Activated CD4-positive, alpha-beta T cell treated with anti-CD3 and anti-CD28 coated beads, Interleukin-2, Interleukin-4, amounts not matched to agents 100 ng/mL and 50 ng/mL, durations not matched to agents 16 hours and 8 hours (primary cell): ENCODE data around the gene TRIM22.
A peak's percentile ranks its signal among the peaks of the same experiment; 100 is the strongest.
"Not testable (repeated sequence)": the region's sequence is repeated elsewhere in the genome, so short reads cannot be mapped to it uniquely, and the experiment has no call there.

ENCODE experiments used
- DNase-seq: peaks from one replicate; pipeline ENCODE4 v3.0.0-alpha.2; 2020; ENCODE audit warnings: low spot score

Gene TRIM22

GRCh38 chr11:5689551-5689983 lies at the start of gene TRIM22:
TSS of gene TRIM22 (plus strand) at chr11:5689790. CDS start at chr11:5696233, 6,443 bp downstream.
- peak; percentile 81 for DNase-seq

GRCh38 chr11:5639953-5640352 lies 49.6 kb upstream of the TRIM22 start:
- DNase-seq: no peak

DNA sequence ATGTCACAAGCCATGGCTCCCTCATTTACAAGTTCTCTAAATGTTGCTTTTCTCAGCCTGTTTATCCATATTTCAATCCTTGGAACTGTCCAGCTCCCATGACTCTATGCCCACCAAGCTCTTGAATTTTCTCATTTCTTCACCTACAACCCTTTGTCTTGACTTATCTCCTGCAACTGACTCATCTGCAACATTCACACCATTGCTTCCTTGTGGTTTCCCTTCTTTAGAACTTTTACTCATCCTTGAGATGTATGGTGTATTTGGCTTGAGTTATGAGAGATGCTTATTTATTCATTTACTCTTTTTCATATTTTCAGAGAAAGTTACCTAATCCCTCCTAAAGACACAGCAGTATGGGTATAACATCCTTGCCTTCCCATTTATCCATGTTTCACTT lies 46.0 kb upstream of the TRIM22 start:
- DNase-seq: peak; percentile 30

GRCh38 chr11:5646139-5646538 lies 43.5 kb upstream of the TRIM22 start:
- DNase-seq: no peak

DNA sequence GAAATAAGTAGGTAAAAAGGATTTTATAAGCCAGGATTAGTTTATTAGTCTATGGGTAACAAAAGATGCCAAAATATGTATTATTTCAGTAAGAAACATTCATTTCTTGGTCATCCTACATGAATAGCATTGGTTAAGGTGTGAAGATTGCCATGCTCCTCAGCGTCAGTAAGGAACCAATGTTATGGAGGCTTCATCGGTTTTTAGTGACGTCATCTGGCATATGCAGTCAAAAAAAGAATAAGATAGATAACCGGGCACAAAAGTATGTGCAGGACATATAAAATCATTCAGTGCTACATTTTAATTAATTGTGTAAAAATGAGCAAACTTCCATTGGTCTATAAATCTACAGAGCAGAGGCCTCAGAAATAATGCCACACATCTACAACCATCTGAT lies 34.1 kb upstream of the TRIM22 start:
- no peak for DNase-seq

DNA sequence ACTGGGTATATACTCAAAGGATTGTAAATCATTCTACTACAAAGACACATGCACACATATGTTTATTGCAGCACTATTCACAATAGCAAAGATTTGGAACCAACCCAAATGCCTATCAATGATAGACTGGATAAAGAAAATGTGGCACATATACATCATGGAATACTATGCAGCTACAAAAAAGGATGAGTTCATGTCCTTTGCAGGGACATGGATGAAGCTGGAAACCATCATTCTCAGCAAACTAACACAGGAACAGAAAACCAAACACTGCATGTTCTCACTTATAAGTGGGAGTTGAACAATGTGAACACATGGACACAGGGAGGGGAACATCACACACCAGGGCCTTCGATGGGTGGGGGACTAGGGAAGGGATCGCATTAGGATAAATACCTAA lies 32.6 kb upstream of the TRIM22 start:
- not testable (repeated sequence) for DNase-seq

DNA sequence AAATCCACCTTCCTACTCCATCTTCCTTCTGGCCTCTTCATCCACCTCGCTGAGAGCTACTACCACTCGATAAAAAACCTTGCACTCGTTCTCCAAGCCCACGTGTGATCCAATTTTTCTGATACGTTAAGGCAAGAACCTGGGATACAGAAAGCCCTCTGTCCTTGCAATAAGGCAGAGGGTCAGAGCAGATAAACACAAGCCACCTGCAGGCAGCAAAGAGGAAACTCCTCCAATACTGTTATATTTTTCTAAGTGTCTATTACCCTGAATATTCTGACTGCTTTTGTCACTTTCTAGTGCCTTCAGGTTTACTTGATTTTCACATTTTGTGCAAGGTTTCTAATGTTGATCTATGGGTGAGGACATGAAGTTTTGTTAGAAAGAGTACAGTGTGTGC lies 31.3 kb upstream of the TRIM22 start:
- no peak for DNase-seq

DNA sequence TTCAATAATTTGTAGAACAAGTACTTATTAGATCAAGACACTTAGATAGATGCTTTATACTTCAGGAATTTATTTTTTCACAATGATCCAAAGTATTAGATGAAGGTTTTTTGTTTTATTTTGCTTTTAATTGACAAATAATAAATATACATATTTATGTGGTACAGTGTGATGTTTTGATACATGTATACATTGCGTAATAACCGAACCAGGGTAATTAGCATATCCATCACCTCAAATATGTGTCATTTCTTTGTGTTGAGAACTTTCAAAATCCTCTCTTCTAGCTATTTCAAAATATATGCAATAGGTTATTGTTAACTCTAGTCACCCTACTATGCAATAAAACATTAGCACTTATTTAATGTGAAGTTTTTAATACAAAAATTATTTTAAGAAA lies 26.1 kb upstream of the TRIM22 start:
- DNase-seq: no peak

- no peak for DNase-seq
Observed at GRCh38 chr11:5665051-5665570, 24.5 kb upstream of the TRIM22 start.

- DNase-seq: no peak
Observed at GRCh38 chr11:5665746-5666401, 23.7 kb upstream of the TRIM22 start.

DNA sequence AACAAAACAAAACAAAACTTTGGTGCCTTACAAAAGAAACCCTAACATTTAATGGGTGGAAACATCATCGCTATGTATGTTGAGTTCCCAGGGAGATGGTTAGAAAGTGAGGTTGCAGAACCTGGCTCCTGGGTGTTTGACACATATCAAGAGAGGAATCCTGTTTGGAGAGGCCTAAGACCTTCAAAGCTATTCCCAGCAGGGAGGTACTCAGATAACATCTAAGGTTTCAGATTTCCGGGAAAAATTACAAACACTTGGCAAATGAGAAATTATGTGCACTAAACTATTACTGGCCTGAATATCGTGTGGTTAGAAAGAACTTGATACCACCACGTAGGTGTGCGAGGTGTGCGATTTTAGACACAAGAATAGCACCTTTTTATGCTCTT lies 23.2 kb upstream of the TRIM22 start:
- DNase-seq: no peak

GRCh38 chr11:5671831-5672230 lies 17.8 kb upstream of the TRIM22 start:
- no peak for DNase-seq

GRCh38 chr11:5674391-5674790 lies 15.2 kb upstream of the TRIM22 start:
- DNase-seq: no peak

GRCh38 chr11:5679811-5680210 lies 9.8 kb upstream of the TRIM22 start:
- no peak for DNase-seq

DNA sequence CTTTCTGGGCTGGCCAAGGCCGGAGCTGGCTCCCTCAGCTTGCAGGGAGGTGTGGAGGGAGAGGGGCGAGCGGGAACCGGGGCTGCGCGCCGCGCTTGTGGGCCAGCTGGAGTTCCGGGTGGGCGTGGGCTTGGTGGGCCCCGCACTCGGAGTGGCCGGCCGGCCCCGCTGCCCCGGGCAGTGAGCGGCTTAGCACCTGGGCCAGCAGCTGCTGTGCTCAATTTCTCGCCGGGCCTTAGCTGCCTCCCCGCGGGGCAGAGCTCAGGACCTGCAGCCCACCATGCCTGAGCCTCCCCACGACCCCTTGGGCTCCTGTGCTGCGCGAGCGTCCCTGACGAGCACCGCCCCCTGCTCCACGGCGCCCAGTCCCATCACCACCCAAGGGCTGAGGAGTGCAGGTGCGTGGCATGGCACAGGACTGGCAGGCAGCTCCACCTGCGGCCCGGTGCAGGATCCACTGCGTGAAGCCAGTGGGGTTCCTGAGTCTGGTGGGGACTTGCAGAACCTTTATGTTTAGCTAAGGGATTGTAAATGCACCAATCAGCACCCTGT lies 6.6 kb upstream of the TRIM22 start:
- not testable (repeated sequence) for DNase-seq

GRCh38 chr11:5683620-5684019 lies 6.0 kb upstream of the TRIM22 start:
- peak; percentile 13 for DNase-seq

GRCh38 chr11:5684036-5684645 lies 5.4 kb upstream of the TRIM22 start:
- no peak for DNase-seq

DNA sequence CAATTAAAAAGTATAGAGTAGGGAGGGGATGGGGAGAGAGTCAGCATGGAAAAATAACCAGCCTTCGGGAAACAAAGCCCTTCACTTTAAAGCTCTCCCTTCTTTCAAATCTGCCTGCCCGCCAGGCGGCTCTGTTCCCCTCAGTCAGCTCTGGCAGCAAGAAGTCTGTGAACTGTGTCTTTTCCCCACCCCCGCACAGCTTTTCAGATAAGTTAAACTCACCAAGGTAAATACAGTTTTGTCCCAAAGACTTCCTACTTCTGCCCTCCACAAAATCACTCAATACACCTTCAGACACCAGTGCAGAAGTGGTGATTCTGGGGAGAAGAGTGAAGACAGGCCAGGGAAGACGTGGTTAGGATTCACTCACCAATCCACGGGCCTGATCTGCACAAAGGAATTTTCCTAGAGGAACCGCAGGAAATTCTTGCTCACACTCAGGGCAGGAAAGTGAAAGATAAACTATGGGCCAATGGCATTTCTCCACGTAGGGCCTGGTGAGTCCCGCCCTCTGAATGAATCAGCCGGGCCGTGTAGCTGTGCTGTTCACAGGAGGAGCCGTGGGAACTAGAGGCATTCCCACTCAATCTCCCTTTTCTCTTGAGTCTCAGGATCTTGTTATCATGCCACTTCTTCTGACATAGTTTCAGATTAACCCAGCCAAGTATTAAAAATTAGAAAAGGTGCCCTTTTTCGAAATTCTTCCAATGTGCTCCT lies 4.8 kb upstream of the TRIM22 start, which contains the start of gene TRIM5:
TRIM5 (minus strand) TSS at position 429 of the 717 bp plus-strand sequence. CDS start 4,897 bp downstream, outside the sequence.
- DNase-seq: peak; percentile 84

DNA sequence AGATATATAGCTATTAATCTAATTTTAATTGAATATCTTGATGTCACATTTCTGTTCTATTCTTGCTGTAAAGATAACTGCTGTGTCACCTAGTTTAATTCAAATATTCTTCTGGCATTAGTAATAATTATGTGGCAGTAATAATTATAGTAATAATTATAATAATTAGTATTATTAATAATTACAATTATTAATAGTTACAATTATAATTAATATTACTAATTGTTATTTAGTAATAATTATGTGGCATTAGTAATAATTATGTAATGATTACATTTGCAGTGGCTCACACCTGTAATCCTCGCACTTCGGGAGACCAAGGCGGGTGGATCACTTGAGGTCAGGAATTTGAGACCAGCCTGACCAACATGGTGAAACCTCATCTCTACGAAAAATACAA lies 3.2 kb upstream of the TRIM22 start:
- DNase-seq: no peak

DNA sequence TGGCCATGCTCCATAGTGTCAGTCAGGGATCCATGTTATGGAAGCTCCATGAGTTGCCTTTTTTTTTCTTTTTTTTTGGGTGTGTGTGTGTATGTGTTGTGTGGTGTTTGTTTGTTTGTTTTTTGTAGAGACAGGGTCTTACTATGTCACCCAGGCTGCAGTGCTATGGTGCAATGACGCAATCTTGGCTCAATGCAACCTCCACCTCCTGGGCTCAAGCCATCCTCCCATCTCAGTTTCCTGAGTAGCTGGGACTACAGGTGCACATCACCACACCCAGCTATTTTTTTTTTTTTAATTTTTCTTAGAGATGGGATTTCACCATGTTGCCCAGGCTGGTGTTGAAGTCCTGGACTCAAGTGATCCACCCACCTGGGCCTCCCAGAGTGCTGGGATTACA lies 1.1 kb upstream of the TRIM22 start:
- DNase-seq: no peak

DNA sequence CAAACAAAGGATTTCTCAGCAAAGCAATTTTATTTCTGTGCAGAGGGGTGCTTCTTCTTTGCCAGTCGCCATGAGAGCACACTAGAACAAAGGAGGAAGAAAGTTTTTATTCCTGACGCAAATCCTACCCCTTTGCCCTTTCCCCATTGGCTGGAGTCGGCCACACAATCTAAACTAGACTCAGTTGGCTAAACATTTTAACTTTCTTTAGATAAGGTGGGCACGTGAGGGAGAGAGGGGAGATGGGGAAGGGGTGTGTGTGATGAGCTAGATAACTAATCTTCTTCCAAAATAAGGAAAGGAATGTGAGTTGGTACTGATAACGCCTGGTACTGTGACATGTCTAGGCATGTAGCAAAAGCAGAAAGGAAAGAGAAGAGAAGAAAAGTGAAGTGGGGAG lies 626 bp downstream of the TRIM22 start:
- no peak for DNase-seq

DNA sequence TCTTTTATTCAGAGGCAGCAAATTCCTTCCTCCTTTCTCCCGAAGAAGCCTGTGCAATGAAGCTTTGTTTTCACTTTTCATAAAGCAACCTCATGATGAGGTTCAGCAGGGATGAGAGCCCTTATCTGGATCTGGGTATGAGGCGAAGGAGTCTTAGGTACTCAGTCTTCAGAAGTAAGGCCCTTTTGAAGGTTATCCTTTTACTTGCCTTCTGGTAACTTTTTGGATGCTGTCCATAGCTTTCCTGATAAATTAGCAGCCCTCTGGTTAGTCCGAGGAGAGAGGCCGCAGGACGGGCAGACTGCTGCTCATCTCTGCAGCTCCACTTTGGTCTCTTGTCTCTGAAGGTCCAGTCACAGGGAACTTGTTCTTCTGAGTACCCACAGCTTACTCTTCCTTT lies 1.1 kb downstream of the TRIM22 start:
- no peak for DNase-seq
